DMS114 treated with DMSO at 0.1 percent for 48 hours (cell line): ENCODE data around the gene CLCA4.
"Not testable (repeated sequence)": the region's sequence is repeated elsewhere in the genome, so short reads cannot be mapped to it uniquely, and the experiment has no call there.

Source experiments
- DNase-seq: peaks from one replicate; lab custom pipeline; 2025; ENCODE audit not compliant: unreplicated experiment; lab: John Stamatoyannopoulos, UW

The CLCA4 gene

GRCh38 chr1:86596741-86597290 is 49.9 kb downstream of the CLCA4 start:
- DNase-seq = no peak

- DNase-seq = not testable (repeated sequence)
These were observed 59.2 kb downstream of the CLCA4 start for GRCh38 chr1:86606080-86606479.

DNA sequence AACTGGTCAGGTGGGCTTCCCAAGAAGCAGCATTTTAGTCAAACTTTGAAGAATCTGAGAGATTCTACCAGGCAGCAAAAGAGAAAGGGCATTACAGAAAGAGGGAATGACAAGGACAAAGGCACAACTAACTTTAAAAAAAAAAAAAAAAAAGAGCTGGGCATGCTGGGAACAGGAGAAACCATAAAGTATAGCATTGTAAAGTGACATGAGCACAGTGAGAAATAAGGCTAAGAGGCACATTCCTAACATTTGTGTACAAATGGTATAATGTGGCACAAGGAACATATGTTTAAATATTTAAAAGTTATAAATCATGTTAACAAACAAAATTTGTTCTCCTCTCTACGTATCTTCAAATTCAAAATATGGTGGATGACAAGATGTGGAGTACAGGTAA is 69.6 kb downstream of the CLCA4 start:
- no peak for DNase-seq

DNA sequence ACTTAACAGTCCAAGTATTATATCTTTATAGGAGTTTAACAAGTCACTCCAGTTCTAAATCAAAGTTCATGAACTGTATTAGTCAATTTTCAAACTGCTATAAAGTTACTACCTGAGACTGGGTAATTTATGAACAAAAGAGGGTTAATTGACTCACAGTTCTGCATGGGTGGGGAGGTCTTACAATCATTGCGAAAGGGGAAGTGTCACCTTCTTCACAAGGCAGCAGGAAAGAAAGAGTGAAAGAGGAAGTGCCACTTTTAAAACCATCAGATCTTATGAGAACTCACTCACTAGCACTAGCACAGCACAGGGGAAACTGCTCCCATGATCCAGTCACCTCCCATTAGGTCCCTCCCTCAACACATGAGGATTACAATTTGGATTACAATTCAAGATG is 70.0 kb downstream of the CLCA4 start:
- no peak for DNase-seq

GRCh38 chr1:86618358-86618757 is 71.5 kb downstream of the CLCA4 start:
- no peak for DNase-seq

GRCh38 chr1:86619313-86619712 is 72.4 kb downstream of the CLCA4 start:
- no peak for DNase-seq

GRCh38 chr1:86621286-86621685 is 74.4 kb downstream of the CLCA4 start:
- DNase-seq = no peak
